Right atrium auricular region (tissue), 2 donors: ENCODE data around the gene KIF1B. TPM values are rescaled to one million over a fixed set of nuclear protein-coding genes. Genes with fewer than 3 reads are reported as not detected.

Experiments
- DNase-seq: peaks from one replicate; pipeline ENCODE4 v3.0.0-alpha.2; 2019; ENCODE audit warnings: low spot score
- H3K27ac ChIP-seq, 2 donors: fragments of 200-600 bp; sonication (generic); 1 replicate in 1 of 2; 2 replicates in 1 of 2; pipeline ENCODE4 v1.5.1; 2016 to 2019
- H3K27me3 ChIP-seq, 2 donors: fragments of 200-600 bp; sonication (generic); one replicate each; pipeline versions ENCODE4 v1.5.1 to v1.6.0; 2017 to 2019
- H3K36me3 ChIP-seq: fragments of 200-600 bp; sonication (generic); one replicate; pipeline ENCODE4 v1.5.1; 2016
- H3K4me1 ChIP-seq, 2 donors: fragments of 200-600 bp; sonication (generic); one replicate each; pipeline versions ENCODE4 v1.5.1 to v1.6.0; 2017 to 2019
- H3K4me3 ChIP-seq, 2 donors: fragments of 200-600 bp; sonication (generic); 1 replicate in 1 of 2; 2 replicates in 1 of 2; pipeline ENCODE4 v1.5.1; 2017 to 2019; ENCODE audit warnings: mild to moderate bottlenecking in 1 of 2, moderate library complexity in 1 of 2
- H3K9me3 ChIP-seq, 2 donors: fragments of 200-600 bp; sonication (generic); one replicate each; pipeline ENCODE4 v1.5.1; 2019
- CTCF ChIP-seq, 2 donors: fragments of 200-600 bp; sonication (generic); IDR thresholded peaks; one replicate each; pipeline ENCODE4 v1.5.1; 2019; ENCODE audit warnings: antibody characterized with exemption in 2 of 2
- total RNA-seq, 2 donors: library from RNA; depleted of rRNA; stranded (reverse); fragments of >200 nt; gene quantifications; one replicate each; pipeline ENCODE4 v1.1.0, GENCODE V29; 2016

The KIF1B gene
- total RNA-seq, 2 donors from 2014 or later = 55.7 to 63.9 TPM

GRCh38 chr1:10306435-10306834 is 96.1 kb downstream of the KIF1B start:
- peaks cover 16% of the 10 kb centered on the region for H3K36me3 ChIP-seq
- TF ChIP-seq CTCF (IDR thresholded peaks at IDR 0.05) = no peak
- H3K4me1 ChIP-seq = peaks cover 0 to 21% of the 10 kb centered on the region in 2 donors
- H3K9me3 ChIP-seq = no peaks in the 10 kb centered on the region
- H3K27me3 ChIP-seq = no peaks in the 10 kb centered on the region
- no peak for DNase-seq
- H3K27ac ChIP-seq = no peak overlapping the region
- no peak overlapping the region for H3K4me3 ChIP-seq

GRCh38 chr1:10308001-10308400 is 97.6 kb downstream of the KIF1B start:
- Histone ChIP-seq H3K4me3 (no peak overlapping the region), H3K27ac (no peak overlapping the region), H3K27me3 (no peaks in the 10 kb centered on the region), H3K36me3 (peaks cover 16% of the 10 kb centered on the region), H3K4me1 (peaks cover 0 to 21% of the 10 kb centered on the region in 2 donors), H3K9me3 (no peaks in the 10 kb centered on the region)
- DNase-seq = no peak
- TF ChIP-seq CTCF (IDR thresholded peaks at IDR 0.05) = no peak

GRCh38 chr1:10309243-10310011 is 99.1 kb downstream of the KIF1B start:
- Histone ChIP-seq H3K4me1 (peaks cover 0 to 21% of the 10 kb centered on the region in 2 donors), H3K4me3 (no peak overlapping the region), H3K9me3 (no peaks in the 10 kb centered on the region), H3K27me3 (no peaks in the 10 kb centered on the region), H3K27ac (peak overlapping the region in 1 of 2 donors; percentile 22), H3K36me3 (peaks cover 1% of the 10 kb centered on the region)
- DNase-seq = no peak
- TF ChIP-seq CTCF (IDR thresholded peaks at IDR 0.05) = no peak

- H3K27me3 ChIP-seq = no peaks in the 10 kb centered on the region
- H3K4me3 ChIP-seq = no peak overlapping the region
- no peak overlapping the region for H3K27ac ChIP-seq
- no peaks in the 10 kb centered on the region for H3K4me1 ChIP-seq
- H3K36me3 ChIP-seq = no peaks in the 10 kb centered on the region
- H3K9me3 ChIP-seq = no peaks in the 10 kb centered on the region
- DNase-seq = no peak
- no peak for TF ChIP-seq CTCF (IDR thresholded peaks at IDR 0.05)
These were observed 106.4 kb downstream of the KIF1B start for GRCh38 chr1:10316752-10317151.

GRCh38 chr1:10319750-10320149 is 109.4 kb downstream of the KIF1B start:
- Histone ChIP-seq H3K4me3 (no peak overlapping the region), H3K9me3 (no peaks in the 10 kb centered on the region), H3K27me3 (no peaks in the 10 kb centered on the region), H3K36me3 (peaks cover 11% of the 10 kb centered on the region), H3K27ac (no peak overlapping the region), H3K4me1 (no peaks in the 10 kb centered on the region)
- TF ChIP-seq CTCF (IDR thresholded peaks at IDR 0.05) = no peak
- no peak for DNase-seq

- no peak for DNase-seq
- Histone ChIP-seq H3K27me3 (no peaks in the 10 kb centered on the region), H3K9me3 (no peaks in the 10 kb centered on the region), H3K4me3 (no peak overlapping the region), H3K36me3 (peaks cover 17% of the 10 kb centered on the region), H3K4me1 (no peaks in the 10 kb centered on the region), H3K27ac (no peak overlapping the region)
- no peak for TF ChIP-seq CTCF (IDR thresholded peaks at IDR 0.05)
These were observed 110.0 kb downstream of the KIF1B start for GRCh38 chr1:10320336-10320735.
